Stomach (tissue), 4 donors: ENCODE measurements around the gene NCK2.

Experiments
- EP300 ChIP-seq: sonication (generic); formaldehyde crosslinking; IDR thresholded peaks from one replicate; pipeline ENCODE4 v1.6.1; 2017; ENCODE audit warnings: antibody characterized with exemption
- POLR2A ChIP-seq, 4 donors: fragments of 450-650 bp; IDR thresholded peaks; one replicate each; pipeline ENCODE4 v1.6.1; 2016; ENCODE audit warnings: antibody characterized with exemption in 4 of 4, control low read depth in 2 of 4, mild to moderate bottlenecking in 1 of 4, moderate library complexity in 1 of 4
- TF ChIP-seq, protein P1 (sequence below), 7 experiments: fragments of 450-650 bp in 4 of 7; fragments of 200-600 bp in 3 of 7; sonication (generic) in 3 of 7; IDR thresholded peaks; one replicate each; pipeline ENCODE4 v1.5.1; 2016 to 2019; ENCODE audit warnings: antibody characterized with exemption in 7 of 7, control low read depth in 2 of 7, mild to moderate bottlenecking in 1 of 7

DNA sequence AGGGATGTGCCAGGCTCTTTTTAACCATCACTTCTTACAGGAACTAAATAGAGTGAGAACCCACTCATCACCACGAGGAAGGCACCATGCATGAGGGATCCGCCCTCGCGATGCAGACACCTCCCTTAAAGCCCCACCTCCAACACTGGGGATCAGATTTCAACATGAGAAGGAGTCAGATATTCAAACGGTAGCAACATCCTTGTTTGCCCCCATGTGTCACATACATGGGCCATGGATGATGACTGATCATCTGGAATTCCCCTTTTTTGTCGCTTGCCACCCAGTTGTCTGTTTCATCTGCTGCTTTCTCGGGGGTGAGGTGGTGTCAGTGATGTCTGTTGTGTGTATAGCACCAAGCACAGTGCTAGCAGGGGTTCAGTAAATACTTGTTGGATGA, 57.9 kb downstream of the NCK2 start:
- TF ChIP-seq POLR2A (IDR thresholded peaks at IDR 0.05) (no peak), EP300 (no peak)
- TF ChIP-seq, protein P1, sequence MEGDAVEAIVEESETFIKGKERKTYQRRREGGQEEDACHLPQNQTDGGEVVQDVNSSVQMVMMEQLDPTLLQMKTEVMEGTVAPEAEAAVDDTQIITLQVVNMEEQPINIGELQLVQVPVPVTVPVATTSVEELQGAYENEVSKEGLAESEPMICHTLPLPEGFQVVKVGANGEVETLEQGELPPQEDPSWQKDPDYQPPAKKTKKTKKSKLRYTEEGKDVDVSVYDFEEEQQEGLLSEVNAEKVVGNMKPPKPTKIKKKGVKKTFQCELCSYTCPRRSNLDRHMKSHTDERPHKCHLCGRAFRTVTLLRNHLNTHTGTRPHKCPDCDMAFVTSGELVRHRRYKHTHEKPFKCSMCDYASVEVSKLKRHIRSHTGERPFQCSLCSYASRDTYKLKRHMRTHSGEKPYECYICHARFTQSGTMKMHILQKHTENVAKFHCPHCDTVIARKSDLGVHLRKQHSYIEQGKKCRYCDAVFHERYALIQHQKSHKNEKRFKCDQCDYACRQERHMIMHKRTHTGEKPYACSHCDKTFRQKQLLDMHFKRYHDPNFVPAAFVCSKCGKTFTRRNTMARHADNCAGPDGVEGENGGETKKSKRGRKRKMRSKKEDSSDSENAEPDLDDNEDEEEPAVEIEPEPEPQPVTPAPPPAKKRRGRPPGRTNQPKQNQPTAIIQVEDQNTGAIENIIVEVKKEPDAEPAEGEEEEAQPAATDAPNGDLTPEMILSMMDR (IDR thresholded peaks at IDR 0.05) = no peak
